ENCODE data around the gene KRTAP5-2.
A peak's percentile ranks its signal among the peaks of the same experiment; 100 is the strongest.
"Not testable (repeated sequence)": the region's sequence is repeated elsewhere in the genome, so short reads cannot be mapped to it uniquely, and the experiment has no call there.

KRTAP5-2 gene

GRCh38 chr11:1589996-1590395 lies 8.1 kb downstream of the KRTAP5-2 start:
- no peak for DNase-seq (ENCODE audit: low read depth in 2 of 2)

DNA sequence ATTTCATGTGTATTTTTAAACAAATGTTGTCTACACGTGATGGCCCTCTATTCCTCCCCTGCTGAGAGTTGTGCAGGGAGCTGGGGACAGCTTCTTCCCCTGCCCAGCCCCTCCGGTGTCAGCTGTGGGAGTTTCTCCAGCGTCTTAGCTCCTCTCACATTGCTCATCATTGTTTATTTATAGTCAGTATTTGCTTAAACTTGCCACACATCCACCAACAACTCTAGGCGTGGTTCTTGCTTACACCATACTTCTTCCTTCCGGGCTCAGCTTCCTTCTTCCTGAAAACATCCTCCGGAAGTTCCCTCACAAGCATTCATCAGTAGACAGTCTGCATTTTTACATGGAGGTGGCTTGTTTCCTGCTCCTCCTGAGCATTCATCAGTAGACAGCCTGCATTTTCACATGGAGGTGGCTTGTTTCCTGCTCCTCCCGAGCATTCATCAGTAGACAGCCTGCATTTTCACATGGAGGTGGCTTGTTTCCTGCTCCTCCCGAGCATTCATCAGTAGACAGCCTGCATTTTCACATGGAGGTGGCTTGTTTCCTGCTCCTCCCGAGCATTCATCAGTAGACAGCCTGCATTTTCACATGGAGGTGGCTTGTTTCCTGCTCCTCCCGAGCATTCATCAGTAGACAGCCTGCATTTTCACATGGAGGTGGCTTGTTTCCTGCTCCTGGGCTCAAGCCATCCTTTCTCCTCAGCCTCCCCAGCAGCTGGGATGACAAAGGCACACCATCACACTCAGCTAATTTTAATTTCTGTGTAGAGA lies 8.7 kb downstream of the KRTAP5-2 start:
- not testable (repeated sequence) for DNase-seq (ENCODE audit: low read depth in 2 of 2)

- DNase-seq (ENCODE audit: low read depth in 2 of 2) = no peak
Measured at GRCh38 chr11:1586699-1587098, 11.4 kb downstream of the KRTAP5-2 start.

DNA sequence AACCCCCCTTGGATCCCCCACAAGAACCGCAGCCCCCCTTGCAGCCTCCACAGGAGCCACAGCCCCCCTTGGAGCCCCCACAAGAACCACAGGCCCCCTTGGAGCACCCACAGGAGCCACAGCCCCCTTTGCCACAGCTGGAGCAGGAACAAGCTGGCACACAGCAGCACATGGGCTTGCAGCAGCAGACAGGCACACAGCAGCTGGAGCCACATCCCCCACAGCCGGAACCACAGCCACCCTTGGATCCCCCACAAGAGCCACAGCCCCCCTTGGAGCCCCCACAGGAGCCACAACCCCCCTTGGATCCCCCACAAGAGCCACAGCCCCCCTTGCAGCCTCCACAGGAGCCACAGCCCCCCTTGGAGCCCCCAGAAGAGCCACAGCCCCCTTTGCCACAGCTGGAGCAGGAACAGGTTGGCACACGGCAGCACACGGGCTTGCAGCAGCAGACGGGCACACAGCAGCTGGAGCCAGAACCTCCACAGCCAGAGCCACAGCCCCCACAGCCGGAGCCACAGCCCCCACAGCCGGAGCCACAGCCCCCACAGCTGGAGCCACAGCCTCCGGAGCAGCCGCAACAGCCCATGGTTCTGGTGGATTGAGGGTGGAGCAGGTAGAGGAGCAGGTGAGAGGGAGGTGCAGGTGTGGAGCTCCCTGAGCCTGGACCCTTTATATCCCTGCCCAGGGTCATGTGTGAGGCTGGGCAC lies 13.3 kb downstream of the KRTAP5-2 start, which contains the start of gene KRTAP5-1:
TSS of gene KRTAP5-1 (minus strand) at position 623 of the 710 bp plus-strand sequence. CDS start at position 589, 34 bp downstream.
- not testable (repeated sequence) for DNase-seq (ENCODE audit: low read depth in 2 of 2)

DNA sequence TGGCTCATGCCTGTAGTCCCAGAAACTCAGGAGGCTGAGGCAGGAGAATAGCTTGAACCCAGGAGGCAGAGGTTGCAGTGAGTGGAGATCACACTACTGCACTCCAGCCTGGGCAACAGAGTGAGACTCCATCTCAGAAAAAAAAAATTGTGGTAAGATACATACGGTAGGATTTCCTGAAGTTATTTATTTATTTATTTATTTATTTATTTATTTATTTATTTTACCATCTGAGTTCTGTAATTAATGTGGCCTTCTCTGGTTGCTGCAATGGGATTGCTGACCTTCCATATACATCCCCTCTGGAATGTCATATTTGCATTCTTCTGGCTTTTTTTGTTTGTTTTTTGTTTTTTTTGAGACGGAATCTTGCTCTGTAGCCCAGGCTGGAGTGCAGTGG lies 15.2 kb downstream of the KRTAP5-2 start:
- DNase-seq (ENCODE audit: low read depth in 2 of 2) = not testable (repeated sequence)

DNA sequence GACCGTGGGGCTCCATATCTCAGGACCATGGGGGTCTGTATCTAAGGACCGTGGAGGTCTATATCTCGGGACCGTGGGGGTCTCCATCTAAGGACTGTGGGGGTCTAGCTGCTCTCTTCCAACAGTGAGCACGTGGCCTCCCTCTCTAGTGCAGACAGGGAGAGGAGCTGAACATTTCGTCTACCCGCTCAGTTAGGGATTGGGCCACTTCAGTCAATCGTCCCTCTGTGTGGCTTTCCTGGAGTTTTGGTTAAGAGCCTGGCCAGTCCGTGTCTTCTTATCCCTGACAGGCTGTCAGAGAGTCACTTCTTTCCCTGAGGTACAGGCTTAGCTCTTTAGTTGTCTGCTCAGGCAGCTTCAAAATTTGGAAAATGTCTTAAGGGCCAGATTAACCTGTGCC lies 16.1 kb downstream of the KRTAP5-2 start:
- DNase-seq (ENCODE audit: low read depth in 2 of 2) = no peak

GRCh38 chr11:1576825-1577224 lies 21.3 kb downstream of the KRTAP5-2 start:
- no peak for DNase-seq (ENCODE audit: low read depth in 2 of 2)

DNA sequence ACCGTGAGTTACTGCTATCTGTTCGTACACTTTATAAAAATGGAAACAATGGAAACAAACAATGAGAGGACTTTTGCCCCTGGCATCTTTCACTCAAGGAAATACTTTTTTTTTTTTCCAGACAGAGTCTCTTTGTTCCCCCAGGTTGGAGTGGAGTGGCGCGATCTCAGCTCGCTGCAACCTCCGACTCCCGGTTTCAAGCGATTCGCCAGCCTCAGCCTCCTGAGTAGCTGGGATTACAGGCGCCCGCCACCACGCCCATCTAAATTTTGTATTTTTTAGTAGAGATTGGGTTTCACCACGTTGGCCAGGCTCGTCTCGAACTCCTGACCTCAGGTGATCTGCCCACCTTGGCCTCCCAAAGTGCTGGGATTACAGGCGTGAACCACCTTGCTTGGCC lies 22.3 kb downstream of the KRTAP5-2 start:
- DNase-seq (ENCODE audit: low read depth in 2 of 2) = not testable (repeated sequence)

DNA sequence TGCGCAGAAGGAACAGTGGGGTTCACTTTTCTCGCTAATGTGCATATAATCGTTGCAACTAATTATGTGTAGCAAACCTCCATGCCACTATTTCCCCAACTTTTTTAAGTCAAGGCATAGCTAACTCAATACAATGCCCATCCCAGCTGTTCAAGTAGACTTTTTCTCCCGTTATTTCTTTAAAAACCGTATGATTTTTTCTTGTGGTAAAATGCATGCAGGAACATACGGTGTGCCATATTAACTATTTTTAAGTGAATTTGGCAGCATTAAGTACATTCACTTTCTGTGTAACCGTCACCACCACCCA lies 23.2 kb downstream of the KRTAP5-2 start:
- DNase-seq (ENCODE audit: low read depth in 2 of 2) = no peak

DNA sequence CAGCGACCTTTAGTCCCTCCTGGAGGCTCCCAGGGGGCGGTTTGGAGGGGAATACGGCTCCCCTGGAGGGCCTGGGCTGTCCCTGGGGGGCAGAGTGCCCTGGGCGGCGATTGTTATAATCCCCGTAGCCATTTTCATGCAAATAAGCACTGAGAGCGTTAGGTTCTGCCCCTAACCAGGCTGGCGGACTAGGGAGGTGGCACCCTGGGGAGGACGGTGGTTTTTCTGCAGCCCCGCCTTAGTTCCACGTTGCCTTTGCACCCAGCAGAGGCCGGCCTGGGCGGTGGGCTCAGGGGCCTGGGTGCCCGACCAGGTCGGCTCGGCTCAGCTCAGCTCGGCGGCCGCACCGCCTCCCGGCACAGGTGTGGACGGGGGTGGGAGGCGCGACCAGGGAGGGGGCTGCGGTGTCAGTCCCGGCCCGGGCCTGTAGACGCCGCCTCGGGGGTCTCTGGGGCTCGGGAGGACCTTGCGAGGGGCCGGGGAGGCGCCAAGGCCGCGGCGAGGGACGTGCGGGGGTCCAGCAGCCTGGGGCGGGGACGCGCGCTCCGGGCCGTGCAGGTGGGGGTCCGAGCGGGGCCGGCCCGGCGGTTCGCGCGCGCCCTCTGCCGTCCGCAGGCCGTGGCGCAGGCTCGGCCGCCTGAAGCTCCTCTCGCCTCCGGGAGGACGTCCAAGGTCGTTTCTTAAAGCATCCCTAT lies 23.7 kb downstream of the KRTAP5-2 start:
- peak; percentile 37 to 40 for DNase-seq (ENCODE audit: low read depth in 2 of 2)

GRCh38 chr11:1573903-1574237 lies 24.2 kb downstream of the KRTAP5-2 start:
- no peak for DNase-seq (ENCODE audit: low read depth in 2 of 2)

- DNase-seq (ENCODE audit: low read depth in 2 of 2) = no peak
Measured at GRCh38 chr11:1573077-1573902, 24.8 kb downstream of the KRTAP5-2 start.

GRCh38 chr11:1572197-1573076 lies 25.7 kb downstream of the KRTAP5-2 start, which contains the start of gene DUSP8:
Gene DUSP8, minus strand, starts transcription at chr11:1572271. Its CDS starts 6,445 bp downstream, at chr11:1565826.
- peak; percentile 82 to 83 for DNase-seq (ENCODE audit: low read depth in 2 of 2)

- DNase-seq (ENCODE audit: low read depth in 2 of 2) = no peak
Measured at GRCh38 chr11:1571760-1572196, 26.3 kb downstream of the KRTAP5-2 start.

DNA sequence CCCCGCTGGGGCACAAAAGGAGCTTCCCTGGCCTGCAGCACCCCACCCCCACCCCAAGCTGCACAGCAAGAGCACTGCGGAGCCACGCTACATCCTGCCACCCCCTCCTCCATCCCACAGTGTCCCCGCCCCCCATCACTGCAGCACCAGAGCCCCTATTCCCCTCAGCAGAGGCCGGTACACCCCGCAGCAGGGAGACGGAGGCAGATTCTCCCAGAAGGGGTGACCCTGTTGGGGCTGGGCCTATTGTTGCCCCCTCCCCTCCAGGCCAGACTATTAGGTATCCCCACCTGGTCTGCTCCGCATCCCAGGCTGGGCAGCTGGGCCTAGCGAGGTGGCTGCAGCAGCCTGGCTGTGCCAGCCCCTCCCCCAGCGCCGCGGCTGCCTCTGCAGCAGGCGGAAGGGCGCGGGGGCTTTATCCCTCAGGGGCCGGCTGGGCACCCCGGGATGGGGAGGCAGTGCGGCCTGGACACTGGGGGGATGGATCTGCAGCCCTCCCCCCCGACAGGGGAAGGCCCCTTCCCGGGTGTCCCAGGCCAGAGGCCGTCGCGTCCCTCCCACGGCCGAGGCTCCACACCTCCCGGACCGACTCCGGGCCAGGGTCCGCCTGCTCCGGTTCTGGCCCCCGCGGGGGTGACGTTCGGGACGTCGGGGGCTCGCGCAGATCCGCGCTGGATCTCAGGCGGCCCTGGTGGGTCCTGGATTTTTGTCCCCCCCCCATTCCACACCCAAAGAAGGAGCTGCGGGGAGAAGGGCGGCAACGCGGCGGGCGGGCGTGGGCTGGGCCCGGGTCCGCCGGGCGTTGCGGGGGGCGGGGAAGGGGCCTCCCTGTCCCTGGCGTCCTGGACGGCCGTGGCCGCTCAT lies 27.0 kb downstream of the KRTAP5-2 start:
- DNase-seq (ENCODE audit: low read depth in 2 of 2) = no peak

- no peak for DNase-seq (ENCODE audit: low read depth in 2 of 2)
Measured at GRCh38 chr11:1570531-1570895, 27.6 kb downstream of the KRTAP5-2 start.

GRCh38 chr11:1570001-1570453 lies 28.1 kb downstream of the KRTAP5-2 start:
- no peak for DNase-seq (ENCODE audit: low read depth in 2 of 2)

- no peak for DNase-seq (ENCODE audit: low read depth in 2 of 2)
Measured at GRCh38 chr11:1569251-1569780, 28.8 kb downstream of the KRTAP5-2 start.

- peak in 1 of 2 donors; percentile 39 for DNase-seq (ENCODE audit: low read depth in 2 of 2)
Measured at GRCh38 chr11:1568441-1568911, 29.6 kb downstream of the KRTAP5-2 start.

Data from stimulated activated CD8-positive, alpha-beta memory T cell treated with anti-CD3 and anti-CD28 coated beads, Interleukin-15, amount 100 ng/mL, for 48 hours (primary cell).